Measurements from ENCODE around the gene ENDOG.
"Not testable (repeated sequence)": the region's sequence is repeated elsewhere in the genome, so short reads cannot be mapped to it uniquely, and the experiment has no call there.

The ENDOG gene

DNA sequence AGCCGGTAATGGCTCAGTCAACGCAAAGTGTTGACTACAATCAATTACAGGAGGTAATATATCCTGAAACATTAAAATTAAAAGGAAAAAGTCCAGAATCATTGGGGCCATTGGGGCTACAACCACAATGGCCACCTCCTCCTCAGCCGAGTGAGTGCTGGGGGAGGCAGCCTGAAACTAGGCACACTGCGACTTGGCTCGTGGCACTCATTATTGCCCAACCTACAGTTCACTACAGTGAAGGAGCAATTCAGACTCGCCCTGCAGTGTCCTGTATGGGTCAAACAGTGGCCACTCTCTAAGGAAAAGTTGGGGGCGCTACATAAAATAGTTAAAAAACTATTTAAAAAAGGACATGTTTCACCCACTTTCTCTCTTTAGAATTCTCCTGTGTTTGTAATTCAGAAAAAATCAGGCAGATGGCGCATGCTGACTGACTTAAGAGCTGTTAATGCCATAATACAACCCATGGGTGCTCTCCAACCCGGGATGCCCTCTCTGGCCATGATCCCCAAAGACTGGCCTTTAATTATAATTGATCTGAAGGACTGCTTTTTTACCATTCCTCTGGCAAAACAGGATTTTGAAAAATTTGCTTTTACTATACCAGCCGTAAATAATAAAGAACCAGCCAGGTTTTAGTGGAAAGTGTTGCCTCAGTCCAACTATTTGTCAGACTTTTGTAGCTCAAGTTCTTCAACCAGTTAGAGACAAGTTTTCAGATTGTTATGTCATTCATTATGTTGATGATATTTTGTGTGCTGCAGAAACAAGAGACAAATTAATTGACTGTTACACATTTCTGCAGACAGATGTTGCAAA lies 33.7 kb downstream of the ENDOG start:
- DNase-seq, result peak; percentile 45
- H3K9ac ChIP-seq (ENCODE audit: low read length); H3K27me3 ChIP-seq (replicated peaks; ENCODE audit: insufficient read depth, low read length); H4K20me1 ChIP-seq (ENCODE audit: insufficient read depth, low read length); H3K4me1 ChIP-seq (ENCODE audit: low read length); H3F3A ChIP-seq (ENCODE audit: insufficient read depth, low read length); H3K9me3 ChIP-seq (replicated peaks; ENCODE audit: insufficient read depth, low read length); H3K27ac ChIP-seq (ENCODE audit: low read length); H3K4me2 ChIP-seq (ENCODE audit: low read depth, low read length); H3K36me3 ChIP-seq (replicated peaks; ENCODE audit: insufficient read depth, low read length); H3K4me3 ChIP-seq (ENCODE audit: low read length); H2AFZ ChIP-seq (ENCODE audit: low read length); H3K79me2 ChIP-seq (ENCODE audit: low read length); H3K9me2 ChIP-seq (replicated peaks; ENCODE audit: insufficient read depth, low read length): not testable (repeated sequence)
- TF ChIP-seq, protein P1, sequence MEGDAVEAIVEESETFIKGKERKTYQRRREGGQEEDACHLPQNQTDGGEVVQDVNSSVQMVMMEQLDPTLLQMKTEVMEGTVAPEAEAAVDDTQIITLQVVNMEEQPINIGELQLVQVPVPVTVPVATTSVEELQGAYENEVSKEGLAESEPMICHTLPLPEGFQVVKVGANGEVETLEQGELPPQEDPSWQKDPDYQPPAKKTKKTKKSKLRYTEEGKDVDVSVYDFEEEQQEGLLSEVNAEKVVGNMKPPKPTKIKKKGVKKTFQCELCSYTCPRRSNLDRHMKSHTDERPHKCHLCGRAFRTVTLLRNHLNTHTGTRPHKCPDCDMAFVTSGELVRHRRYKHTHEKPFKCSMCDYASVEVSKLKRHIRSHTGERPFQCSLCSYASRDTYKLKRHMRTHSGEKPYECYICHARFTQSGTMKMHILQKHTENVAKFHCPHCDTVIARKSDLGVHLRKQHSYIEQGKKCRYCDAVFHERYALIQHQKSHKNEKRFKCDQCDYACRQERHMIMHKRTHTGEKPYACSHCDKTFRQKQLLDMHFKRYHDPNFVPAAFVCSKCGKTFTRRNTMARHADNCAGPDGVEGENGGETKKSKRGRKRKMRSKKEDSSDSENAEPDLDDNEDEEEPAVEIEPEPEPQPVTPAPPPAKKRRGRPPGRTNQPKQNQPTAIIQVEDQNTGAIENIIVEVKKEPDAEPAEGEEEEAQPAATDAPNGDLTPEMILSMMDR (IDR thresholded peaks at IDR 0.05; ENCODE audit: low read length), result peak; percentile 45

DNA sequence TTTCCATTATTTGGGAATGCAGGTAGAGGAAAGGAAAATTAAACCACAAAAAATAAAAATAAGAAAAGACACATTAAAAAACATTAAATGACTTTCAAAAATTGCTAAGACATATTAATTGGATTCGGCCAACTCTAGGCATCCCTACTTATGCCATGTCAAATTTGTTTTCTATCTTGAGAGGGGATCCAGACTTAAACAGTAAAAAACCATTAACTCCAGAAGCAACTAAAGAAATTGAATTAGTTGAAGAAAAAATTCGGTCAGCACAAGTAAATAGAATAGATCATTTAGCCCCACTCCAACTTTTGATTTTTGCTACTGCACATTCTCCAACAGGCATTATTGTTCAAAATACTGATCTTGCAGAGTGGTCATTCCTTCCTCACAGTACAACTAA lies 34.3 kb downstream of the ENDOG start:
- not testable (repeated sequence) for H3K4me2 ChIP-seq (ENCODE audit: low read depth, low read length); H3K27me3 ChIP-seq (replicated peaks; ENCODE audit: insufficient read depth, low read length); H3K79me2 ChIP-seq (ENCODE audit: low read length); DNase-seq; H3F3A ChIP-seq (ENCODE audit: insufficient read depth, low read length); H2AFZ ChIP-seq (ENCODE audit: low read length); H3K4me1 ChIP-seq (ENCODE audit: low read length); H3K36me3 ChIP-seq (replicated peaks; ENCODE audit: insufficient read depth, low read length); H4K20me1 ChIP-seq (ENCODE audit: insufficient read depth, low read length); H3K9ac ChIP-seq (ENCODE audit: low read length); H3K4me3 ChIP-seq (ENCODE audit: low read length); H3K9me3 ChIP-seq (replicated peaks; ENCODE audit: insufficient read depth, low read length); H3K9me2 ChIP-seq (replicated peaks; ENCODE audit: insufficient read depth, low read length); H3K27ac ChIP-seq (ENCODE audit: low read length)

DNA sequence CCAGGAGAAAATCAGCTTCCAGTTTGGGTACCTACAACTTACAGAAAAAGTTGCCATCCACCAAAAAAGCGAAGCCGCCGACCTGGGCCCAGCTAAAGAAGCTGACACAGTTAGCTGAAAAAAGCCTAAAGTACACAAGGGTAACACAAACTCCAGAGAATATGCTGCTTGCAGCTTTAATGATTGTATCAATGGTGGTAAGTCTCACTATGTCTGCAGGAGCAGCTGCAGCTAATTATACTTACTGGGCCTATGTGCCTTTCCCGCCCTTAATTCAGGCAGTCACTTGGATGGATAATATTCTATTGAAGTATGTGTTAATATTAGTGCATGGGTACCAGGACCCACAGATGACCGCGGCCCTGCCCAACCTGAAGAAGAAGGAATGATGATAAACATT lies 36.2 kb downstream of the ENDOG start:
- not testable (repeated sequence) for H2AFZ ChIP-seq (ENCODE audit: low read length); H3K27me3 ChIP-seq (replicated peaks; ENCODE audit: insufficient read depth, low read length); H3K4me3 ChIP-seq (ENCODE audit: low read length); DNase-seq; H3K36me3 ChIP-seq (replicated peaks; ENCODE audit: insufficient read depth, low read length); H4K20me1 ChIP-seq (ENCODE audit: insufficient read depth, low read length); H3K27ac ChIP-seq (ENCODE audit: low read length); H3K79me2 ChIP-seq (ENCODE audit: low read length); H3K4me2 ChIP-seq (ENCODE audit: low read depth, low read length); H3F3A ChIP-seq (ENCODE audit: insufficient read depth, low read length); H3K9me3 ChIP-seq (replicated peaks; ENCODE audit: insufficient read depth, low read length); H3K9ac ChIP-seq (ENCODE audit: low read length); H3K9me2 ChIP-seq (replicated peaks; ENCODE audit: insufficient read depth, low read length); H3K4me1 ChIP-seq (ENCODE audit: low read length)

DNA sequence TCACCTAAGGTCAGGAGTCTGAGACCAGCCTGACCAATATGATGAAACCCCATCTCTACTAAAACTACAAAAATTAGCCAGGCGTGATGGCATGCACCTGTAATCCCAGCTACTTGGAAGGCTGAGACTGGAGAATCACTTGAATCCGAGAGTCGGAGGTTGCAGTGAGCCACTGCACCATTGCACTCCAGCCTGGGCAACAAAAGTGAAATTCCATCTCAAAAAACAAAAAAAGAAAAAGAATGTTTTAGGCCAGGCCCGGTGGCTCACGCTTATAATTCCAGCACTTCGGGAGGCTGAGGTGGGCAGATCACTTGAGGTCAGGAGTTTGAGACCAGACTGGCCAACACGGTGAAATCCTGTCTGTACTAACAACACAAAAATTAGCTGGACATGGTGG lies 40.2 kb downstream of the ENDOG start:
- H3K9me2 ChIP-seq (replicated peaks; ENCODE audit: insufficient read depth, low read length); H3K9me3 ChIP-seq (replicated peaks; ENCODE audit: insufficient read depth, low read length); H3K27me3 ChIP-seq (replicated peaks; ENCODE audit: insufficient read depth, low read length); H2AFZ ChIP-seq (ENCODE audit: low read length); H3K27ac ChIP-seq (ENCODE audit: low read length); H3K4me1 ChIP-seq (ENCODE audit: low read length); H3K4me2 ChIP-seq (ENCODE audit: low read depth, low read length); H3K36me3 ChIP-seq (replicated peaks; ENCODE audit: insufficient read depth, low read length); H3F3A ChIP-seq (ENCODE audit: insufficient read depth, low read length); H3K79me2 ChIP-seq (ENCODE audit: low read length); H3K9ac ChIP-seq (ENCODE audit: low read length); H4K20me1 ChIP-seq (ENCODE audit: insufficient read depth, low read length); H3K4me3 ChIP-seq (ENCODE audit: low read length); DNase-seq: not testable (repeated sequence)

DNA sequence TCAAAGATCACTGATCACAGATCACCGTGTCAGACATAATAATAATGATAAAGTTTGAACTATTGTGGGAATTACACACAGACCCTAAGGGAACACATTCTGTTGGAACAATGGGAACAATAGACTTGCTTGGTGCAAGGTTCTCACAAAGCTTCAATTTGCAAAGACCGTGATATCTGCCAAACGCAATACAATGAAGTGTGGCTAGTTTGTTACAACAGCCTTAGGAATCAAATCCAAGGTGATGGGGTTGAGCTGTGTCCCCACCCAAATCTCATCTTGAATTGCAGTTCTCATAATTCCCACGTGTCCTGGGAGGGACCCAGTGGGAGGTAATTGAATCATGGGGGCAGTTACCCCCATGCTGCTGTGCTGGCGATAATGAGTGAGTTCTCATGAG lies 42.6 kb downstream of the ENDOG start:
- H3K4me3 ChIP-seq (ENCODE audit: low read length), result no peak overlapping the region
- H3K27ac ChIP-seq (ENCODE audit: low read length), result no peak overlapping the region
- no peak overlapping the region for H3K4me2 ChIP-seq (ENCODE audit: low read depth, low read length)
- H3K9ac ChIP-seq (ENCODE audit: low read length), result no peak overlapping the region
- no peak for DNase-seq
- H3K4me1 ChIP-seq (ENCODE audit: low read length), result no peaks in the 10 kb centered on the region
- H3F3A ChIP-seq (ENCODE audit: insufficient read depth, low read length), result no peaks in the 10 kb centered on the region
- no peaks in the 10 kb centered on the region for H3K27me3 ChIP-seq (replicated peaks; ENCODE audit: insufficient read depth, low read length)
- H3K9me3 ChIP-seq (replicated peaks; ENCODE audit: insufficient read depth, low read length), result no peaks in the 10 kb centered on the region
- no peaks in the 10 kb centered on the region for H4K20me1 ChIP-seq (ENCODE audit: insufficient read depth, low read length)
- H2AFZ ChIP-seq (ENCODE audit: low read length), result no peak overlapping the region
- TF ChIP-seq, protein P1 (IDR thresholded peaks at IDR 0.05; ENCODE audit: low read length), result no peak
- TF ChIP-seq EZH2phosphoT487 (IDR thresholded peaks at IDR 0.05; ENCODE audit: low read length) (no peak), EZH2 (optimal IDR thresholded peaks at IDR 0.05; ENCODE audit: low read depth, low read length) (no peak)
- H3K79me2 ChIP-seq (ENCODE audit: low read length), result no peaks in the 10 kb centered on the region
- no peaks in the 10 kb centered on the region for H3K36me3 ChIP-seq (replicated peaks; ENCODE audit: insufficient read depth, low read length)
- H3K9me2 ChIP-seq (replicated peaks; ENCODE audit: insufficient read depth, low read length), result no peaks in the 10 kb centered on the region
